IMR-90 (cell line): Measurements from ENCODE around the gene ABITRAM. TPM values are rescaled to one million over a fixed set of nuclear protein-coding genes. Genes with fewer than 3 reads are reported as not detected.

Experiments used
- ATAC-seq: fragments of 200-7000 bp; cut with Tn5 transposase; 2 replicates; pipeline ENCODE4 v1.9.1; 2020; ENCODE audit warnings: low read depth, mild to moderate bottlenecking, moderate library complexity
- BruUV-seq: library from RNA; stranded (reverse); fragments of 400-500 nt; replicated peaks from 2 replicates; lab custom pipeline; 2021; lab: Mats Ljungman, UMichigan
- CTCF ChIA-PET: fragments of 300-600 bp; formaldehyde crosslinking; extraction: SDS; loops from one replicate; lab custom pipeline; 2021; ENCODE audit warnings: antibody characterized with exemption; lab: Yijun Ruan, JAX
- POLR2A ChIA-PET: fragments of 300-600 bp; sonication (Branson Sonifier 250); formaldehyde crosslinking; loops from one replicate; lab custom pipeline; 2022; ENCODE audit warnings: antibody characterized with exemption; ENCODE audit not compliant: unreplicated experiment; lab: Charles Lee
- DNase-seq: peaks from one replicate; pipeline ENCODE4 v3.0.0; 2013
- H2AFZ ChIP-seq: replicated peaks from 2 replicates; pipeline ENCODE3; 2013; ENCODE audit warnings: low read length, mild to moderate bottlenecking; ENCODE audit not compliant: poor library complexity
- H2AK5ac ChIP-seq: 2 replicates; pipeline ENCODE4 v1.6.1; 2013; ENCODE audit warnings: low read depth, low read length, inconsistent platforms
- H2AK9ac ChIP-seq: replicated peaks from 2 replicates; pipeline ENCODE3; 2013; ENCODE audit warnings: mild to moderate bottlenecking, low read depth, low read length, moderate library complexity; ENCODE audit not compliant: poor library complexity
- H2BK120ac ChIP-seq: 2 replicates; pipeline ENCODE4 v1.6.1; 2013; ENCODE audit warnings: low read depth, low read length, inconsistent platforms
- H2BK15ac ChIP-seq: 3 replicates; pipeline ENCODE4 v1.6.1; 2013; ENCODE audit warnings: low read depth, low read length, inconsistent platforms
- H2BK20ac ChIP-seq: 2 replicates; pipeline ENCODE4 v1.6.1; 2013; ENCODE audit warnings: low read depth, mild to moderate bottlenecking, inconsistent platforms, low read length, moderate library complexity
- H2BK5ac ChIP-seq: 2 replicates; pipeline ENCODE4 v1.6.1; 2013; ENCODE audit warnings: mild to moderate bottlenecking, low read depth, low read length, inconsistent platforms; ENCODE audit not compliant: poor library complexity, severe bottlenecking
- H3K14ac ChIP-seq: replicated peaks from 2 replicates; pipeline ENCODE4 v1.6.1; 2013; ENCODE audit warnings: low read depth, low read length, inconsistent platforms
- H3K18ac ChIP-seq: 2 replicates; pipeline ENCODE4 v1.6.1; 2013; ENCODE audit warnings: low read depth, low read length, control low read depth
- H3K23ac ChIP-seq: 2 replicates; pipeline ENCODE4 v1.6.1; 2013; ENCODE audit warnings: low read depth, low read length, inconsistent platforms
- H3K27ac ChIP-seq: 2 replicates; pipeline ENCODE4 v1.5.1; 2013; ENCODE audit warnings: mild to moderate bottlenecking, control low read depth, low read length; ENCODE audit not compliant: insufficient read depth
- H3K27me3 ChIP-seq: 2 replicates; pipeline ENCODE4 v1.6.1; 2013; ENCODE audit warnings: low read length; ENCODE audit not compliant: control insufficient read depth, insufficient read depth
- H3K36me3 ChIP-seq: 2 replicates; pipeline ENCODE4 v1.6.1; 2013; ENCODE audit warnings: low read length, mixed read lengths; ENCODE audit not compliant: control insufficient read depth, insufficient read depth
- H3K4ac ChIP-seq: 2 replicates; pipeline ENCODE4 v1.6.1; 2013; ENCODE audit warnings: low read depth, low read length, inconsistent platforms
- H3K4me1 ChIP-seq: 2 replicates; pipeline ENCODE4 v1.6.1; 2013; ENCODE audit warnings: low read length, mixed read lengths; ENCODE audit not compliant: control insufficient read depth, insufficient read depth
- H3K4me2 ChIP-seq: 2 replicates; pipeline ENCODE4 v1.6.1; 2013; ENCODE audit warnings: low read depth, mild to moderate bottlenecking, control low read depth, low read length, moderate library complexity
- H3K4me3 ChIP-seq: 2 replicates; pipeline ENCODE4 v1.5.1; 2013; ENCODE audit warnings: low read depth, mild to moderate bottlenecking, control low read depth, low read length, moderate library complexity; ENCODE audit not compliant: insufficient read depth
- H3K56ac ChIP-seq: 2 replicates; pipeline ENCODE4 v1.6.1; 2013; ENCODE audit warnings: low read length, inconsistent platforms; ENCODE audit not compliant: insufficient read depth; ENCODE audit errors: extremely low read depth
- H3K79me1 ChIP-seq, 2 experiments: 2 replicates each; pipeline ENCODE4 v1.6.1; 2013; ENCODE audit warnings: low read length in 2 of 2, inconsistent platforms in 1 of 2, low read depth in 1 of 2
- H3K9ac ChIP-seq: 2 replicates; pipeline ENCODE4 v1.6.1; 2013; ENCODE audit warnings: low read depth, low read length, control low read depth
- H3K9me1 ChIP-seq: 2 replicates; pipeline ENCODE4 v1.6.1; 2013; ENCODE audit warnings: low read length, inconsistent platforms; ENCODE audit not compliant: insufficient read depth
- H3K9me3 ChIP-seq: 2 replicates; pipeline ENCODE4 v1.6.1; 2013; ENCODE audit warnings: low read length; ENCODE audit not compliant: control insufficient read depth, insufficient read depth
- H4K20me1 ChIP-seq: 2 replicates; pipeline ENCODE4 v1.6.1; 2013; ENCODE audit warnings: low read length, inconsistent platforms; ENCODE audit not compliant: insufficient read depth
- H4K5ac ChIP-seq: 2 replicates; pipeline ENCODE4 v1.6.1; 2013; ENCODE audit warnings: mild to moderate bottlenecking, low read depth, low read length, control low read depth
- H4K8ac ChIP-seq, 2 experiments: 2 replicates each; pipeline ENCODE4 v1.6.1; 2013; ENCODE audit warnings: low read depth in 2 of 2, low read length in 2 of 2, control low read depth in 1 of 2, inconsistent platforms in 1 of 2
- H4K91ac ChIP-seq: 2 replicates; pipeline ENCODE4 v1.6.1; 2013; ENCODE audit warnings: low read depth, low read length, inconsistent platforms; ENCODE audit not compliant: insufficient read depth
- CEBPB ChIP-seq: IDR thresholded peaks from 2 replicates; pipeline ENCODE4 v1.6.1; 2012; ENCODE audit warnings: low read depth, low read length, improper control_type of control experiment
- ELK1 ChIP-seq: fragments of 150-350 bp; IDR thresholded peaks from 2 replicates; pipeline ENCODE4 v1.6.1; 2016; ENCODE audit warnings: low read depth, mild to moderate bottlenecking, low read length, moderate library complexity, borderline replicate concordance
- FOS ChIP-seq: fragments of 150-350 bp; IDR thresholded peaks from 2 replicates; pipeline ENCODE4 v1.6.1; 2016; ENCODE audit warnings: low read depth, low read length
- MAFK ChIP-seq: IDR thresholded peaks from 2 replicates; pipeline ENCODE4 v1.6.1; 2012; ENCODE audit warnings: low read depth, low read length, improper control_type of control experiment
- MAZ ChIP-seq: IDR thresholded peaks from 2 replicates; pipeline ENCODE4 v1.6.1; 2012; ENCODE audit warnings: low read depth, mild to moderate bottlenecking, low read length, improper control_type of control experiment, moderate library complexity, borderline replicate concordance
- MXI1 ChIP-seq: IDR thresholded peaks from 2 replicates; pipeline ENCODE4 v1.6.1; 2012; ENCODE audit warnings: low read depth, mild to moderate bottlenecking, low read length, moderate library complexity, borderline replicate concordance
- NFE2L2 ChIP-seq: fragments of 150-350 bp; IDR thresholded peaks from 2 replicates; pipeline ENCODE4 v1.6.1; 2016; ENCODE audit warnings: low read depth, mild to moderate bottlenecking, low read length
- RAD21 ChIP-seq: IDR thresholded peaks from 2 replicates; pipeline ENCODE4 v1.6.1; 2012; ENCODE audit warnings: low read length, improper control_type of control experiment
- RCOR1 ChIP-seq: IDR thresholded peaks from 2 replicates; pipeline ENCODE4 v1.6.1; 2012; ENCODE audit warnings: mild to moderate bottlenecking, low read length, improper control_type of control experiment; ENCODE audit not compliant: insufficient replicate concordance
- SMC3 ChIP-seq: fragments of 150-350 bp; IDR thresholded peaks from 2 replicates; pipeline ENCODE4 v1.6.1; 2016; ENCODE audit warnings: low read depth, mild to moderate bottlenecking, antibody characterized with exemption, low read length, moderate library complexity
- WGBS, 2 experiments: methylation state at CpG; one replicate each; pipeline versions ENCODE4 v1.1.5 to v1.1.7; 2013; ENCODE audit warnings: missing lambda C conversion rate in 2 of 2; ENCODE audit not compliant: insufficient read length in 1 of 2; ENCODE audit errors: extremely low coverage in 2 of 2; 5-methylcytosine and 5-hydroxymethylcytosine counted together
- dilution Hi-C: fragments of 300-500 bp; cut with HindIII; formaldehyde crosslinking; loops from one replicate; pipeline ENCODE4 v1.14.3; 2018; ENCODE audit warnings: low sequenced_read_pairs; ENCODE audit not compliant: unreplicated experiment
- in situ Hi-C: fragments of 300-500 bp; cut with MboI; formaldehyde crosslinking; loops from 3 replicates; pipeline ENCODE4 v1.14.3; 2019; ENCODE audit warnings: low sequenced_read_pairs, inconsistent platforms, mixed read lengths
- intact Hi-C: fragments of 100-400 bp; cut with micrococcal nuclease; formaldehyde crosslinking; loops from 2 replicates; pipeline ENCODE4 v1.10.0; 2022
- polyA plus RNA-seq, 3 experiments: library from polyadenylated mRNA; depleted of rRNA; stranded (reverse); fragments of >200 nt; gene quantifications; 2 replicates each; pipeline ENCODE4 v1.2.3, GENCODE V29; 2012; ENCODE audit warnings: low replicate concordance in 1 of 3
- total RNA-seq: library from RNA; depleted of rRNA; stranded (reverse); fragments of >200 nt; gene quantifications from 2 replicates; pipeline ENCODE4 v1.2.3, GENCODE V29; 2012

The ABITRAM gene
- total and polyA plus RNA-seq, 2 of the 4 experiments (the other 2 are of a cell fraction): 8.6 to 10.3 TPM

- Histone ChIP-seq H3K4me2 (no peak overlapping the region), H4K5ac (no peak overlapping the region), H2BK120ac (no peak overlapping the region), H3K18ac (no peak overlapping the region), H3K4me1 (no peaks in the 10 kb centered on the region), H3K9ac (no peak overlapping the region), H4K8ac (no peak overlapping the region), H3K9me1 (no peaks in the 10 kb centered on the region), H3K36me3 (peaks cover 35% of the 10 kb centered on the region), H3K4me3 (no peak overlapping the region), H4K20me1 (no peaks in the 10 kb centered on the region), H3K79me1 (no peaks in the 10 kb centered on the region), H2BK20ac (no peak overlapping the region), H2AK5ac (no peak overlapping the region), H2AK9ac (no peak overlapping the region), H2BK15ac (no peak overlapping the region), H4K91ac (no peak overlapping the region), H3K27me3 (no peaks in the 10 kb centered on the region), H3K14ac (no peak overlapping the region), H2BK5ac (no peak overlapping the region), H3K23ac (no peak overlapping the region), H3K4ac (no peak overlapping the region), H3K9me3 (no peaks in the 10 kb centered on the region), H2AFZ (no peak overlapping the region), H3K56ac (no peak overlapping the region), H3K27ac (no peak overlapping the region)
- in situ Hi-C loops (no loop called here), intact Hi-C loops (no loop called here), dilution Hi-C loops (no loop called here)
- TF ChIP-seq NFE2L2 (no peak), FOS (no peak), CEBPB (no peak), MXI1 (no peak), MAFK (no peak), RCOR1 (no peak), RAD21 (no peak), SMC3 (no peak), ELK1 (no peak), MAZ (no peak)
- BruUV-seq: no TSS peak
- WGBS, 2 experiments: no CpG with 5 or more reads among the region's 2 CpGs
- ChIA-PET POLR2A (no interaction called here), CTCF (no interaction called here)
- no peak for DNase-seq
- ATAC-seq: no peak
Observed at GRCh38 chr9:108910914-108911313, 23.3 kb upstream of the ABITRAM start.
